Suprapubic skin (tissue), 4 donors: Measurements from ENCODE around the gene SDC4. TPM values are rescaled to one million over a fixed set of nuclear protein-coding genes. Genes with fewer than 3 reads are reported as not detected.

ENCODE experiments used
- DNase-seq, 2 donors: peaks; one replicate each; pipeline ENCODE4 v3.0.0-alpha.2; 2019; ENCODE audit warnings: low spot score in 2 of 2
- H3K27ac ChIP-seq: fragments of 200-600 bp; sonication (generic); one replicate; pipeline ENCODE4 v1.5.1; 2019
- H3K27me3 ChIP-seq: fragments of 200-600 bp; sonication (generic); one replicate; pipeline ENCODE4 v1.5.1; 2019
- H3K36me3 ChIP-seq: fragments of 200-600 bp; sonication (generic); one replicate; pipeline ENCODE4 v1.5.1; 2019
- H3K4me1 ChIP-seq: fragments of 200-600 bp; sonication (generic); one replicate; pipeline ENCODE4 v1.5.1; 2019
- H3K4me3 ChIP-seq: fragments of 200-600 bp; sonication (generic); one replicate; pipeline ENCODE4 v1.5.1; 2019; ENCODE audit warnings: mild to moderate bottlenecking
- H3K9me3 ChIP-seq: fragments of 200-600 bp; sonication (generic); one replicate; pipeline ENCODE4 v1.5.1; 2019
- EP300 ChIP-seq: sonication (generic); formaldehyde crosslinking; IDR thresholded peaks from one replicate; pipeline ENCODE4 v1.6.1; 2017; ENCODE audit warnings: antibody characterized with exemption
- POLR2A ChIP-seq, 2 donors: fragments of 450-650 bp; IDR thresholded peaks; one replicate each; pipeline ENCODE4 v1.6.1; 2017; ENCODE audit warnings: antibody characterized with exemption in 2 of 2, mild to moderate bottlenecking in 2 of 2, moderate library complexity in 2 of 2
- POLR2AphosphoS5 ChIP-seq, 3 donors: sonication (generic); formaldehyde crosslinking; IDR thresholded peaks; one replicate each; pipeline ENCODE4 v1.6.1; 2017; ENCODE audit warnings: antibody characterized with exemption in 3 of 3
- WGBS: methylation state at CpG from one replicate; pipeline ENCODE4 v1.1.5; 2018; 5-methylcytosine and 5-hydroxymethylcytosine counted together
- total RNA-seq, 4 donors: library from RNA; depleted of rRNA; stranded (reverse); fragments of >200 nt; gene quantifications; one replicate each; pipeline ENCODE4 v1.1.0, GENCODE V29; 2016
- TF ChIP-seq, protein P1 (sequence below), 2 donors: fragments of 200-600 bp in 1 of 2; fragments of 450-650 bp in 1 of 2; sonication (generic) in 1 of 2; IDR thresholded peaks; one replicate each; pipeline ENCODE4 v1.5.1; 2016 to 2019; ENCODE audit warnings: antibody characterized with exemption in 2 of 2, mild to moderate bottlenecking in 1 of 2, moderate library complexity in 1 of 2

The SDC4 gene
- total RNA-seq, 4 donors from 2014 or later = 156 to 255 (median 216) TPM

DNA sequence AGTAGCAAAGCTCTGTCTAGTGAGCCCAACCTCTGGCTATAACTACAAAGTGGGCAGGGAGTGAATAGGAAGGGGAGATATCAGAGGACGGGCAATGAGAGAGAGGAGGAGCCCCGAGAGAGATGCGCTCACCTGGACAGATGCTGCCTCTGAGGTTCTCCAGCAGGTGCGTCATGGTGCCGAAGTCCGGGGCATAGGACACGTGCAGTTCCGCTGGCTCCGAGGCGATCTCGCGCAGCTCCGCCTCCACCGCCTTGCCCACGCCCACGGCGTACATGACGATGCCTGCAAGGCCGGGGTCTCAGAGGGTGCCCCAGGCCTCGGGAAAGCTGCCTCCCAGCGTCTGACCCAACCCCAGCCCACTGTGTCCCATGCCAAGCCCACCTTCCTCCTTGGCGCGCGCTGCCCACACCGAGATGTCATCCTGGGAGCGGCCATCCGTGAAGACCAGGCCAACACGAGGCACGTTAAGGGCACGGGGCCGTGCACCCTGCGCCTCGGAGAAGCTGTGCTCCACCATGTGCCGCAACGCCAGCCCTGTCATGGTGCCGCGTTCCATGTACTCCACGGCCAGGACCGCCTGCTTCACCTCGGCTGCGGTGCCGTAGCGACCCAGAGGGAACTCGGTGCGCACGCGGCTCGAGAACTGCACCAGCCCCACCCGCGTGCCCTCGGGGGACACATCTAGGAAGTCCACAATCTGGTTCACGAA, 50.3 kb downstream of the SDC4 start:
- DNase-seq = no peak
- Histone ChIP-seq H3K27me3 (peaks cover 4% of the 10 kb centered on the region), H3K27ac (no peak overlapping the region), H3K36me3 (no peaks in the 10 kb centered on the region), H3K4me3 (no peak overlapping the region), H3K9me3 (no peaks in the 10 kb centered on the region), H3K4me1 (peaks cover 13% of the 10 kb centered on the region)
- no peak for TF ChIP-seq EP300
- TF ChIP-seq POLR2AphosphoS5 (IDR thresholded peaks at IDR 0.05) = no peak
- TF ChIP-seq POLR2A (IDR thresholded peaks at IDR 0.05) = no peak
- TF ChIP-seq, protein P1, sequence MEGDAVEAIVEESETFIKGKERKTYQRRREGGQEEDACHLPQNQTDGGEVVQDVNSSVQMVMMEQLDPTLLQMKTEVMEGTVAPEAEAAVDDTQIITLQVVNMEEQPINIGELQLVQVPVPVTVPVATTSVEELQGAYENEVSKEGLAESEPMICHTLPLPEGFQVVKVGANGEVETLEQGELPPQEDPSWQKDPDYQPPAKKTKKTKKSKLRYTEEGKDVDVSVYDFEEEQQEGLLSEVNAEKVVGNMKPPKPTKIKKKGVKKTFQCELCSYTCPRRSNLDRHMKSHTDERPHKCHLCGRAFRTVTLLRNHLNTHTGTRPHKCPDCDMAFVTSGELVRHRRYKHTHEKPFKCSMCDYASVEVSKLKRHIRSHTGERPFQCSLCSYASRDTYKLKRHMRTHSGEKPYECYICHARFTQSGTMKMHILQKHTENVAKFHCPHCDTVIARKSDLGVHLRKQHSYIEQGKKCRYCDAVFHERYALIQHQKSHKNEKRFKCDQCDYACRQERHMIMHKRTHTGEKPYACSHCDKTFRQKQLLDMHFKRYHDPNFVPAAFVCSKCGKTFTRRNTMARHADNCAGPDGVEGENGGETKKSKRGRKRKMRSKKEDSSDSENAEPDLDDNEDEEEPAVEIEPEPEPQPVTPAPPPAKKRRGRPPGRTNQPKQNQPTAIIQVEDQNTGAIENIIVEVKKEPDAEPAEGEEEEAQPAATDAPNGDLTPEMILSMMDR (IDR thresholded peaks at IDR 0.05) = no peak
- WGBS = 94% methylated on average over 42 of the region's 52 CpGs

GRCh38 chr20:45294659-45295058, 53.6 kb downstream of the SDC4 start:
- Histone ChIP-seq H3K4me3 (no peak overlapping the region), H3K36me3 (no peaks in the 10 kb centered on the region), H3K27me3 (peaks cover 4% of the 10 kb centered on the region), H3K27ac (no peak overlapping the region), H3K4me1 (peaks cover 24% of the 10 kb centered on the region), H3K9me3 (no peaks in the 10 kb centered on the region)
- TF ChIP-seq EP300 (no peak), POLR2A (IDR thresholded peaks at IDR 0.05) (no peak), POLR2AphosphoS5 (IDR thresholded peaks at IDR 0.05) (no peak)
- TF ChIP-seq, protein P1 (IDR thresholded peaks at IDR 0.05) = no peak
- DNase-seq = peak in 1 of 2 donors; percentile 60
- 100% methylated on average over 1 of the region's 1 CpG for whole genome bisulfite sequencing

DNA sequence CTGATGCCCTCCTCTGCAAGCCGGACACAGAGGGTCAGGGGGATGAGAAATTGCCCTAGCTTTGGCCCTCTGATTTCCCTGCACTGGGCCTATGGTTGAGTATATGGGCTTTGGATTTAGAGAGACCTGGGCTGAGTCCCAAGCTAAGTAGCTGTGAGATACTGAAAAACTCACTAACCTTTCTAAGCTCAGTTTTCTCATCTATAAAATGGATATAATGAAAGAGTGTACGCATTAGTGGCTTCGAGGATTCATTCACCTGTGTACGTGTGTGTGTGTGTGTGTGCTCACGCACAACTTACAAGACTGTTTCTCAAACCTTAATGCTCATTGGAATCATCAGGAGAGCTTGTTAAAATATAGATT, 54.2 kb downstream of the SDC4 start:
- Histone ChIP-seq H3K4me1 (peaks cover 24% of the 10 kb centered on the region), H3K9me3 (no peaks in the 10 kb centered on the region), H3K4me3 (peak overlapping the region; percentile 53), H3K27ac (no peak overlapping the region), H3K27me3 (peaks cover 4% of the 10 kb centered on the region), H3K36me3 (no peaks in the 10 kb centered on the region)
- no peak for TF ChIP-seq EP300
- no peak for TF ChIP-seq POLR2AphosphoS5 (IDR thresholded peaks at IDR 0.05)
- TF ChIP-seq, protein P1 (IDR thresholded peaks at IDR 0.05) = no peak
- no peak for TF ChIP-seq POLR2A (IDR thresholded peaks at IDR 0.05)
- WGBS = 63% methylated on average over 4 of the region's 5 CpGs
- no peak for DNase-seq

DNA sequence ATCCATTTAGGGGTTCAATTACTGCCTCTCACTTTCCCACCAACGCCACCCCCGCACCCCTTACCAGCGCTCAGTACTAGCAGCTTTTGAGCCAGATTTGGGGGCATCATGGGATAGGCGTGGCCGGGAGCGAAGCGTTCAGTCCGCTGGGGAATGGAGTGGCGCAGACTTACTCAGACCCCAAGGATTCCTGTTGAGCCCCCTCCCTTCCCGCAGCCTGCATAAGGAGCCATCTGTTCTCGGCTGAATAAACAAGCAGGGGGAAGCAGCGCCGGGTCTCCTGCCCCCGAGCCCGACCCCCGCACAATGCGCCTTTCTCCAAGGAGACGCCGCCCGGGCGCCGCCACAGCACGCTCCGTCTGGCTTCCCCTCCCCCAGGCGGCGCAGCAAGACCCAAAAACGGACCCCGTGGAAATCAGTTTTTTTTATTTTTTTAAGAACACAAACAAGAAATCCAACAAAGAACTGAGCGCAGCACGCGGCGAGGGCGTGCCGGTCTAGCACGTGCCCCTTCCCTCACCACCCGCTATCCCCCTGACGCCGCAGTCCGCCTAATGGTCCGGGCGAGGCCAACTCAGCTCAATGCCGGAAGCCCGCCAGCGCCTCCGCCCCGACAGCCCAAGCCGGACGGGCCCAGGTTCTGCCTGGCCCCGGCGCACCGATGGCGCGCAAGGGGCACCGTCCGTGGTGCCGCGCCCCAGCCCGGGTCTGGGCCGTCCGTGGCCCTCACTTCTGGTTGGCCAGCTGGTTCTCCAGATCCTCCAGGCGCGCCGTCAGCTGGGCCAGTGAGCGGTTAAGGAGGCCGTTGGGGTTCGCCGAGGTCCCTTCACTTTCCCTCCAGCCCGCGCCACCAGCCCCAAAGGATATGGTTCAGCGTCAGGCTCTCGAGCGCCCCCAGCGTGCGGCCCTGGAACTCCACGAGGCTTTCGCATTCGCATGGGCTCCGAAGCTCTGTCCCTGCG, 54.9 kb downstream of the SDC4 start:
- Histone ChIP-seq H3K4me1 (peaks cover 24% of the 10 kb centered on the region), H3K36me3 (no peaks in the 10 kb centered on the region), H3K9me3 (no peaks in the 10 kb centered on the region), H3K27me3 (peaks cover 4% of the 10 kb centered on the region), H3K4me3 (peak overlapping the region; percentile 53), H3K27ac (peak overlapping the region; percentile 55)
- TF ChIP-seq, protein P1 (IDR thresholded peaks at IDR 0.05) = peak; percentile 91 to 99
- TF ChIP-seq EP300 = no peak
- DNase-seq = peak; percentile 93 to 94
- 4% methylated on average over 19 of the region's 79 CpGs for WGBS

- H3K27me3 ChIP-seq = no peaks in the 10 kb centered on the region
- H3K36me3 ChIP-seq = no peaks in the 10 kb centered on the region
- no peaks in the 10 kb centered on the region for H3K9me3 ChIP-seq
- H3K4me1 ChIP-seq = peaks cover 24% of the 10 kb centered on the region
- no peak overlapping the region for H3K27ac ChIP-seq
- TF ChIP-seq POLR2A (IDR thresholded peaks at IDR 0.05) = no peak
- TF ChIP-seq POLR2AphosphoS5 (IDR thresholded peaks at IDR 0.05) = no peak
- DNase-seq = no peak
- no peak overlapping the region for H3K4me3 ChIP-seq
- WGBS = 84% methylated on average over 2 of the region's 2 CpGs
These were observed 55.9 kb downstream of the SDC4 start for GRCh38 chr20:45292343-45292742.
